H9 (cell line): Measurements from ENCODE around the gene FARSB. TPM values are rescaled to one million over a fixed set of nuclear protein-coding genes. Genes with fewer than 3 reads are reported as not detected.

ENCODE experiments used
- DNase-seq: peaks from one replicate; pipeline ENCODE4 v3.0.0-alpha.2; 2017
- H2AFZ ChIP-seq: one replicate; pipeline ENCODE4 v1.6.1; 2013; ENCODE audit warnings: mild to moderate bottlenecking, low read length, control low read depth, moderate library complexity
- H2AK5ac ChIP-seq: 2 replicates; pipeline ENCODE4 v1.6.1; 2013; ENCODE audit warnings: low read length, control low read depth, mixed read lengths; ENCODE audit not compliant: insufficient read length
- H2BK120ac ChIP-seq: one replicate; pipeline ENCODE4 v1.6.1; 2013; ENCODE audit warnings: low read depth, mild to moderate bottlenecking, low read length, control low read depth, inconsistent platforms; ENCODE audit not compliant: poor library complexity, severe bottlenecking
- H2BK12ac ChIP-seq: 2 replicates; pipeline ENCODE4 v1.6.1; 2013; ENCODE audit warnings: low read length, control low read depth, mixed read lengths, low read depth; ENCODE audit not compliant: insufficient read length
- H2BK15ac ChIP-seq: 2 replicates; pipeline ENCODE4 v1.6.1; 2013; ENCODE audit warnings: low read depth, low read length, control low read depth
- H2BK20ac ChIP-seq: one replicate; pipeline ENCODE4 v1.6.1; 2013; ENCODE audit warnings: low read depth, mild to moderate bottlenecking, low read length, control low read depth, inconsistent platforms; ENCODE audit not compliant: poor library complexity, severe bottlenecking
- H2BK5ac ChIP-seq: 2 replicates; pipeline ENCODE4 v1.6.1; 2013; ENCODE audit warnings: low read length, control low read depth, mixed read lengths; ENCODE audit not compliant: insufficient read length
- H3K14ac ChIP-seq: 2 replicates; pipeline ENCODE4 v1.6.1; 2013; ENCODE audit warnings: low read length, control low read depth; ENCODE audit not compliant: insufficient read depth
- H3K18ac ChIP-seq: 2 replicates; pipeline ENCODE4 v1.6.1; 2013; ENCODE audit warnings: low read depth, mild to moderate bottlenecking, mixed read lengths, low read length, control low read depth; ENCODE audit not compliant: insufficient read length
- H3K23ac ChIP-seq: 2 replicates; pipeline ENCODE4 v1.6.1; 2013; ENCODE audit warnings: low read length, control low read depth, mixed read lengths, low read depth; ENCODE audit not compliant: insufficient read length
- H3K23me2 ChIP-seq: 2 replicates; pipeline ENCODE4 v1.6.1; 2013; ENCODE audit warnings: low read depth, mild to moderate bottlenecking, mixed read lengths, low read length, control low read depth; ENCODE audit not compliant: insufficient read length, poor library complexity, severe bottlenecking
- H3K27ac ChIP-seq: 2 replicates; pipeline ENCODE4 v1.5.1; 2013; ENCODE audit warnings: low read length, control low read depth, mixed read lengths, low read depth; ENCODE audit not compliant: insufficient read length
- H3K27me3 ChIP-seq: 2 replicates; pipeline ENCODE4 v1.6.1; 2013; ENCODE audit warnings: low read length, control low read depth, inconsistent platforms; ENCODE audit not compliant: insufficient read depth
- H3K4ac ChIP-seq: 2 replicates; pipeline ENCODE4 v1.6.1; 2013; ENCODE audit warnings: low read depth, mild to moderate bottlenecking, control low read depth, inconsistent platforms, low read length, moderate library complexity
- H3K4me1 ChIP-seq: 2 replicates; pipeline ENCODE4 v1.6.1; 2013; ENCODE audit warnings: low read length, control low read depth, inconsistent platforms; ENCODE audit not compliant: insufficient read depth
- H3K4me2 ChIP-seq: 2 replicates; pipeline ENCODE4 v1.6.1; 2013; ENCODE audit warnings: low read length, control low read depth, mixed read lengths; ENCODE audit not compliant: insufficient read length, insufficient read depth
- H3K56ac ChIP-seq: 2 replicates; pipeline ENCODE4 v1.6.1; 2013; ENCODE audit warnings: low read depth, mild to moderate bottlenecking, mixed read lengths, low read length, control low read depth; ENCODE audit not compliant: insufficient read length
- H3K79me1 ChIP-seq: 2 replicates; pipeline ENCODE4 v1.6.1; 2013; ENCODE audit warnings: low read depth, mild to moderate bottlenecking, moderate library complexity, low read length, control low read depth, inconsistent platforms; ENCODE audit not compliant: insufficient read depth, poor library complexity, severe bottlenecking
- H3K79me2 ChIP-seq: 2 replicates; pipeline ENCODE4 v1.6.1; 2013; ENCODE audit warnings: low read length, control low read depth, inconsistent platforms; ENCODE audit not compliant: insufficient read depth
- H3K9ac ChIP-seq: 2 replicates; pipeline ENCODE4 v1.6.1; 2013; ENCODE audit warnings: low read length, control low read depth, mixed read lengths; ENCODE audit not compliant: insufficient read length; ENCODE audit errors: extremely low read depth
- H3K9me3 ChIP-seq: one replicate; pipeline ENCODE4 v1.6.1; 2013; ENCODE audit warnings: low read depth, low read length, inconsistent platforms; ENCODE audit not compliant: control insufficient read depth
- H3T11ph ChIP-seq: one replicate; pipeline ENCODE4 v1.6.1; 2013; ENCODE audit warnings: mild to moderate bottlenecking, low read length, control low read depth, inconsistent platforms
- H4K20me1 ChIP-seq: one replicate; pipeline ENCODE4 v1.6.1; 2013; ENCODE audit not compliant: control insufficient read depth, insufficient read length, insufficient read depth
- H4K5ac ChIP-seq: 2 replicates; pipeline ENCODE4 v1.6.1; 2013; ENCODE audit warnings: low read depth, mild to moderate bottlenecking, mixed read lengths, low read length, control low read depth; ENCODE audit not compliant: insufficient read length
- H4K8ac ChIP-seq: replicated peaks from 2 replicates; pipeline ENCODE4 v1.6.1; 2013; ENCODE audit warnings: low read length, control low read depth, mixed read lengths, low read depth; ENCODE audit not compliant: insufficient read length
- H4K91ac ChIP-seq: 2 replicates; pipeline ENCODE4 v1.6.1; 2013; ENCODE audit warnings: low read depth, mild to moderate bottlenecking, moderate library complexity, mixed read lengths, low read length, control low read depth; ENCODE audit not compliant: insufficient read length
- H3K27ac Mint-ChIP-seq, 3 experiments: 2 replicates in 2 of 3; 3 replicates in 1 of 3; pipeline ENCODE4 v1.8.0; 2020 to 2021; ENCODE audit warnings: mixed read lengths in 3 of 3, mild to moderate bottlenecking in 1 of 3, moderate library complexity in 1 of 3
- H3K27me3 Mint-ChIP-seq: 2 replicates; pipeline ENCODE4 v1.8.0; 2021; ENCODE audit warnings: low read depth, mild to moderate bottlenecking, moderate library complexity, mixed read lengths
- H3K36me3 Mint-ChIP-seq, 3 experiments: 2 replicates in 2 of 3; 3 replicates in 1 of 3; pipeline ENCODE4 v1.8.0; 2020 to 2021; ENCODE audit warnings: low read depth in 3 of 3, mixed read lengths in 3 of 3; ENCODE audit not compliant: insufficient read depth in 1 of 3
- H3K4me1 Mint-ChIP-seq, 2 experiments: 2 replicates each; pipeline ENCODE4 v1.8.0; 2020; ENCODE audit warnings: mixed read lengths in 2 of 2
- H3K4me3 Mint-ChIP-seq, 2 experiments: 2 replicates in 1 of 2; 3 replicates in 1 of 2; pipeline ENCODE4 v1.8.0; 2020 to 2021; ENCODE audit warnings: mild to moderate bottlenecking in 2 of 2, mixed read lengths in 2 of 2, moderate library complexity in 1 of 2
- H3K9me3 Mint-ChIP-seq, 2 experiments: 2 replicates in 1 of 2; 3 replicates in 1 of 2; pipeline ENCODE4 v1.8.0; 2020; ENCODE audit warnings: mild to moderate bottlenecking in 2 of 2, mixed read lengths in 2 of 2, moderate library complexity in 1 of 2
- WGBS: extraction: QIAGEN DNeasy Blood & Tissue Kit; methylation state at CpG from one replicate; pipeline ENCODE4 v1.1.7; 2013; ENCODE audit warnings: missing lambda C conversion rate, low lambda C conversion rate, mixed read lengths; ENCODE audit not compliant: insufficient read length; ENCODE audit errors: extremely low coverage; 5-methylcytosine and 5-hydroxymethylcytosine counted together
- total RNA-seq: library from RNA; stranded (reverse); gene quantifications from 2 replicates; pipeline ENCODE4 v1.2.1, GENCODE V29; 2021
- TF ChIP-seq, protein P1 (sequence below): fragments of 200-600 bp; sonication (generic); conservative IDR thresholded peaks from 3 replicates; pipeline ENCODE4 v1.8.0; 2021; ENCODE audit warnings: antibody characterized with exemption, mild to moderate bottlenecking

Gene FARSB
- total RNA-seq, 1 experiment from 2014 or later: 32.1 TPM

DNA sequence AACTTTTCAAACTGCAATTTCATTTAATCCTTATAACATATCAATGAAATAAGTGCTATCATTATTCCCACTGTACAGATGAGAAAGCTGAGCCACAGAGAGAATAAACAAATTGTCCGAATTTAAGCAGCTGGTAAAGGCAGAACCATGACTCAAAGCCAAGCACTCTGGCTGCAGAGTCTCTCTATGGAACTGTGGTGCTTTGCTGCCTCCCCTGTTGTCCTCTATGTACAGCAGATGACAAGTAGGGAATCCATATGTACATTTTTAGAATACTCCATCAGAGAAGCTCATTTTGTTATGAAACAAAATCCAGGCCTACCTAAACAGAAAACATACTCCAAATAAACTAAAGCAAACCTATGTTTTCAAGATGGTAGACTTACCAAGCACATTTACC lies 45.1 kb downstream of the FARSB start:
- Histone ChIP-seq H3K18ac (no peak overlapping the region), H3K4me2 (no peak overlapping the region), H3K9ac (no peak overlapping the region), H3K23ac (no peak overlapping the region), H4K20me1 (no peaks in the 10 kb centered on the region), H3K9me3 (no peaks in the 10 kb centered on the region), H2BK12ac (no peak overlapping the region), H3K79me1 (no peaks in the 10 kb centered on the region), H3K56ac (no peak overlapping the region), H4K8ac (no peak overlapping the region), H3K4me1 (no peaks in the 10 kb centered on the region; the same call in 1 of the 2 replicates), H2AK5ac (no peak overlapping the region), H2AFZ (no peak overlapping the region), H3K4ac (no peak overlapping the region), H2BK15ac (no peak overlapping the region), H3K14ac (no peak overlapping the region), H3K27me3 (no peaks in the 10 kb centered on the region), H3K23me2 (no peaks in the 10 kb centered on the region), H4K91ac (no peak overlapping the region), H3K27ac (no peak overlapping the region), H2BK20ac (no peak overlapping the region), H2BK120ac (no peak overlapping the region), H3K79me2 (no peaks in the 10 kb centered on the region), H3T11ph (no peak overlapping the region), H2BK5ac (no peak overlapping the region), H4K5ac (no peak overlapping the region)
- no CpG with 5 or more reads among the region's 1 CpG for WGBS
- no peak overlapping the region for H3K27ac Mint-ChIP-seq
- no peaks in the 10 kb centered on the region for H3K9me3 Mint-ChIP-seq
- DNase-seq: no peak
- no peak overlapping the region for H3K4me3 Mint-ChIP-seq
- H3K36me3 Mint-ChIP-seq: peaks cover 6 to 32% (median 11%) of the 10 kb centered on the region in 3 experiments; a peak in 5 of 7 replicates
- peaks cover 6% of the 10 kb centered on the region in 2 experiments for H3K4me1 Mint-ChIP-seq
- TF ChIP-seq, protein P1, sequence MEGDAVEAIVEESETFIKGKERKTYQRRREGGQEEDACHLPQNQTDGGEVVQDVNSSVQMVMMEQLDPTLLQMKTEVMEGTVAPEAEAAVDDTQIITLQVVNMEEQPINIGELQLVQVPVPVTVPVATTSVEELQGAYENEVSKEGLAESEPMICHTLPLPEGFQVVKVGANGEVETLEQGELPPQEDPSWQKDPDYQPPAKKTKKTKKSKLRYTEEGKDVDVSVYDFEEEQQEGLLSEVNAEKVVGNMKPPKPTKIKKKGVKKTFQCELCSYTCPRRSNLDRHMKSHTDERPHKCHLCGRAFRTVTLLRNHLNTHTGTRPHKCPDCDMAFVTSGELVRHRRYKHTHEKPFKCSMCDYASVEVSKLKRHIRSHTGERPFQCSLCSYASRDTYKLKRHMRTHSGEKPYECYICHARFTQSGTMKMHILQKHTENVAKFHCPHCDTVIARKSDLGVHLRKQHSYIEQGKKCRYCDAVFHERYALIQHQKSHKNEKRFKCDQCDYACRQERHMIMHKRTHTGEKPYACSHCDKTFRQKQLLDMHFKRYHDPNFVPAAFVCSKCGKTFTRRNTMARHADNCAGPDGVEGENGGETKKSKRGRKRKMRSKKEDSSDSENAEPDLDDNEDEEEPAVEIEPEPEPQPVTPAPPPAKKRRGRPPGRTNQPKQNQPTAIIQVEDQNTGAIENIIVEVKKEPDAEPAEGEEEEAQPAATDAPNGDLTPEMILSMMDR: no peak
- no peaks in the 10 kb centered on the region for H3K27me3 Mint-ChIP-seq
